Breast epithelium (tissue), 3 donors: ENCODE data around the gene CRB2.

ENCODE experiments used
- POLR2A ChIP-seq: fragments of 450-650 bp; IDR thresholded peaks from one replicate; pipeline ENCODE4 v1.6.1; 2016; ENCODE audit warnings: antibody characterized with exemption, mild to moderate bottlenecking, moderate library complexity
- TF ChIP-seq, protein P1 (sequence below), 3 donors: fragments of 450-650 bp; IDR thresholded peaks; one replicate each; pipeline ENCODE4 v1.5.1; 2016 to 2017; ENCODE audit warnings: antibody characterized with exemption in 3 of 3, mild to moderate bottlenecking in 3 of 3, moderate library complexity in 3 of 3

DNA sequence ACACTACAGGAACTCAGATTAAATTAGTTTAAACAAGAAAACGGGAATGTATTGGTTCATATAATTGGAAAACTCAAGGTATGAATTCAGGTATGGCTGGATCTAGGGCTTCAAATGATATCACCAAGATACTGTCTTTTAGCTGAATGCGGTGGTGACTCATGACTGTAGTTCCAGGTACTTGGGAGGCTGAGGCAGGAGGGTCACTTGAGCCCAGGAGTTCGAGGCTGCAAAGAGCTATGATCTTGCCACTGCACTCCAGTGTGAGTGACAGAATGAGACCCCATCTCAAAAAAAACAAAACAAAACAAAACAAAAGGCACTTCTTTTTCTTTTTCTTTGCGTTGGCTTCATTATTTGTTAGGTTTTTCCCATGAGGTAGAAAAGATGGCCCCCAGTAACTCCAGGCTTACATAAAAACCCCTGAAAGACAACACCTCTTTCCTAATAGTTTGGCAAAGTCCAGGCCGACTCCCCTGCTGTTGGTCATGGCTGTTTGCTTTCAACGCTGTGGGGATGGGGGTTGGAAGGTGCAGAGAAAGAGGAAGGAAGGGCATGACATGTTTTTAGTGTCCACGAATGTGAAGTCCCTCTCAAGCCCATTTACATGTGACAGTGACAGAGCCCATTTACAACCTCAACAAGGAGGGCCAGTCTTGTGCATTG is 39.8 kb upstream of the CRB2 start:
- TF ChIP-seq, protein P1, sequence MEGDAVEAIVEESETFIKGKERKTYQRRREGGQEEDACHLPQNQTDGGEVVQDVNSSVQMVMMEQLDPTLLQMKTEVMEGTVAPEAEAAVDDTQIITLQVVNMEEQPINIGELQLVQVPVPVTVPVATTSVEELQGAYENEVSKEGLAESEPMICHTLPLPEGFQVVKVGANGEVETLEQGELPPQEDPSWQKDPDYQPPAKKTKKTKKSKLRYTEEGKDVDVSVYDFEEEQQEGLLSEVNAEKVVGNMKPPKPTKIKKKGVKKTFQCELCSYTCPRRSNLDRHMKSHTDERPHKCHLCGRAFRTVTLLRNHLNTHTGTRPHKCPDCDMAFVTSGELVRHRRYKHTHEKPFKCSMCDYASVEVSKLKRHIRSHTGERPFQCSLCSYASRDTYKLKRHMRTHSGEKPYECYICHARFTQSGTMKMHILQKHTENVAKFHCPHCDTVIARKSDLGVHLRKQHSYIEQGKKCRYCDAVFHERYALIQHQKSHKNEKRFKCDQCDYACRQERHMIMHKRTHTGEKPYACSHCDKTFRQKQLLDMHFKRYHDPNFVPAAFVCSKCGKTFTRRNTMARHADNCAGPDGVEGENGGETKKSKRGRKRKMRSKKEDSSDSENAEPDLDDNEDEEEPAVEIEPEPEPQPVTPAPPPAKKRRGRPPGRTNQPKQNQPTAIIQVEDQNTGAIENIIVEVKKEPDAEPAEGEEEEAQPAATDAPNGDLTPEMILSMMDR (IDR thresholded peaks at IDR 0.05): no peak
- TF ChIP-seq POLR2A: no peak
